Neural progenitor cell (in vitro differentiated cells): ENCODE results near the gene EZH2.

Experiments
- CTCF ChIP-seq: fragments of 200-600 bp; sonication (generic); IDR thresholded peaks from 2 replicates; pipeline ENCODE4 v1.5.1; 2017; ENCODE audit warnings: antibody characterized with exemption, mild to moderate bottlenecking
- EZH2 ChIP-seq: fragments of 200-600 bp; sonication (generic); IDR thresholded peaks from 2 replicates; pipeline ENCODE4 v1.6.1; 2017; ENCODE audit warnings: antibody characterized with exemption, mild to moderate bottlenecking, moderate library complexity

GRCh38 chr7:148790131-148790726 is 93.9 kb downstream of the EZH2 start:
- TF ChIP-seq CTCF (no peak), EZH2 (no peak)
